ENCODE measurements around the gene SLC25A39.
A peak's percentile ranks its signal among the peaks of the same experiment; 100 is the strongest.

Gene SLC25A39

GRCh38 chr17:44310188-44310587 is 14.4 kb downstream of the SLC25A39 start:
- no peak overlapping the region for H3K27ac Mint-ChIP-seq
- ATAC-seq (replicated peaks): no peak
- H3K27me3 Mint-ChIP-seq: peaks cover 24 to 70% of the 10 kb centered on the region in 2 donors
- H3K4me3 Mint-ChIP-seq: peak overlapping the region in 1 of 2 donors; percentile 45
- peaks cover 4 to 14% of the 10 kb centered on the region in 2 donors for H3K4me1 Mint-ChIP-seq (ENCODE audit: low read depth in 2 of 2)
- no peaks in the 10 kb centered on the region for H3K9me3 Mint-ChIP-seq
- no peak for DNase-seq
- H3K36me3 Mint-ChIP-seq (ENCODE audit: insufficient read depth): peaks cover 2% of the 10 kb centered on the region

GRCh38 chr17:44309472-44309871 is 15.2 kb downstream of the SLC25A39 start:
- Mint-ChIP-seq H3K4me1 (ENCODE audit: low read depth in 2 of 2) (peaks cover 4 to 14% of the 10 kb centered on the region in 2 donors), H3K4me3 (peak overlapping the region; percentile 45 to 60), H3K36me3 (ENCODE audit: insufficient read depth) (peaks cover 2% of the 10 kb centered on the region), H3K27me3 (peaks cover 30 to 74% of the 10 kb centered on the region in 2 donors), H3K9me3 (no peaks in the 10 kb centered on the region), H3K27ac (no peak overlapping the region)
- ATAC-seq (replicated peaks): no peak
- no peak for DNase-seq

- peaks cover 25 to 74% of the 10 kb centered on the region in 2 donors for H3K27me3 Mint-ChIP-seq
- H3K36me3 Mint-ChIP-seq (ENCODE audit: insufficient read depth): peaks cover 2% of the 10 kb centered on the region
- no peak overlapping the region for H3K27ac Mint-ChIP-seq
- H3K4me1 Mint-ChIP-seq (ENCODE audit: low read depth in 2 of 2): peaks cover 8 to 17% of the 10 kb centered on the region in 2 donors
- H3K4me3 Mint-ChIP-seq: peak overlapping the region; percentile 45 to 60
- no peak for ATAC-seq (replicated peaks)
- no peaks in the 10 kb centered on the region for H3K9me3 Mint-ChIP-seq
- no peak for DNase-seq
Observed at GRCh38 chr17:44308865-44309264, 15.8 kb downstream of the SLC25A39 start.

GRCh38 chr17:44308320-44308818 is 16.3 kb downstream of the SLC25A39 start, which contains the start of gene RUNDC3A:
Gene RUNDC3A, plus strand, starts transcription at chr17:44308601. Its CDS starts 232 bp downstream, at chr17:44308833.
- no peaks in the 10 kb centered on the region for H3K9me3 Mint-ChIP-seq
- H3K27me3 Mint-ChIP-seq: peaks cover 21 to 74% of the 10 kb centered on the region in 2 donors
- H3K27ac Mint-ChIP-seq: no peak within 1 kb of the TSS
- peaks cover 2% of the 10 kb centered on the region for H3K36me3 Mint-ChIP-seq (ENCODE audit: insufficient read depth)
- ATAC-seq (replicated peaks): peak; percentile 91
- peak; percentile 80 to 83 (median 82) for DNase-seq
- peak within 1 kb of the TSS; percentile 45 to 60 for H3K4me3 Mint-ChIP-seq
- peaks cover 8 to 17% of the 10 kb centered on the region in 2 donors for H3K4me1 Mint-ChIP-seq (ENCODE audit: low read depth in 2 of 2)

GRCh38 chr17:44307387-44308186 is 17.0 kb downstream of the SLC25A39 start:
- Mint-ChIP-seq H3K27ac (no peak overlapping the region), H3K9me3 (no peaks in the 10 kb centered on the region), H3K27me3 (peaks cover 28 to 73% of the 10 kb centered on the region in 2 donors), H3K36me3 (ENCODE audit: insufficient read depth) (peaks cover 2% of the 10 kb centered on the region), H3K4me3 (peak overlapping the region; percentile 45 to 60), H3K4me1 (ENCODE audit: low read depth in 2 of 2) (peaks cover 8 to 17% of the 10 kb centered on the region in 2 donors)
- peak in 1 of 3 experiments; percentile 24 for DNase-seq
- ATAC-seq (replicated peaks): peak; percentile 31

- H3K27me3 Mint-ChIP-seq: peaks cover 44 to 82% of the 10 kb centered on the region in 2 donors
Observed at GRCh38 chr17:44304651-44305050, 20.0 kb downstream of the SLC25A39 start.

GRCh38 chr17:44297975-44298374 is 26.6 kb downstream of the SLC25A39 start:
- Mint-ChIP-seq H3K9me3 (no peaks in the 10 kb centered on the region), H3K27ac (no peak overlapping the region), H3K4me1 (ENCODE audit: low read depth in 2 of 2) (no peaks in the 10 kb centered on the region), H3K4me3 (no peak overlapping the region), H3K27me3 (peaks cover 20 to 50% of the 10 kb centered on the region in 2 donors), H3K36me3 (ENCODE audit: insufficient read depth) (no peaks in the 10 kb centered on the region)
- DNase-seq (no peak), ATAC-seq (replicated peaks) (no peak)

More at GRCh38 chr17:44304651-44305050, 20.0 kb downstream of the SLC25A39 start:
- H3K4me3 Mint-ChIP-seq: no peak overlapping the region
- no peak for DNase-seq
- H3K9me3 Mint-ChIP-seq: no peaks in the 10 kb centered on the region
- no peak for ATAC-seq (replicated peaks)
- peaks cover 2% of the 10 kb centered on the region for H3K36me3 Mint-ChIP-seq (ENCODE audit: insufficient read depth)
- peaks cover 8 to 11% of the 10 kb centered on the region in 2 donors for H3K4me1 Mint-ChIP-seq (ENCODE audit: low read depth in 2 of 2)
- H3K27ac Mint-ChIP-seq: no peak overlapping the region

- Mint-ChIP-seq H3K4me3 (no peak overlapping the region), H3K27ac (no peak overlapping the region), H3K9me3 (no peaks in the 10 kb centered on the region), H3K27me3 (peaks cover 18 to 37% of the 10 kb centered on the region in 2 donors), H3K36me3 (ENCODE audit: insufficient read depth) (no peaks in the 10 kb centered on the region), H3K4me1 (ENCODE audit: low read depth in 2 of 2) (no peaks in the 10 kb centered on the region)
- DNase-seq: no peak
- peak; percentile 47 for ATAC-seq (replicated peaks)
Observed at GRCh38 chr17:44293509-44294226, 31.0 kb downstream of the SLC25A39 start.

- H3K4me1 Mint-ChIP-seq (ENCODE audit: low read depth in 2 of 2): no peaks in the 10 kb centered on the region
- no peak for ATAC-seq (replicated peaks)
- no peak for DNase-seq
- no peaks in the 10 kb centered on the region for H3K9me3 Mint-ChIP-seq
- H3K4me3 Mint-ChIP-seq: no peak overlapping the region
- peaks cover 30 to 46% of the 10 kb centered on the region in 2 donors for H3K27me3 Mint-ChIP-seq
- H3K36me3 Mint-ChIP-seq (ENCODE audit: insufficient read depth): no peaks in the 10 kb centered on the region
- no peak overlapping the region for H3K27ac Mint-ChIP-seq
Observed at GRCh38 chr17:44287651-44288050, 37.0 kb downstream of the SLC25A39 start.

- Mint-ChIP-seq H3K27me3 (peaks cover 16 to 25% of the 10 kb centered on the region in 2 donors), H3K4me3 (no peak overlapping the region)
- no peak for ATAC-seq (replicated peaks)
Observed at GRCh38 chr17:44284024-44284400, 40.6 kb downstream of the SLC25A39 start.

GRCh38 chr17:44283344-44284023 is 41.1 kb downstream of the SLC25A39 start:
- peaks cover 11 to 20% of the 10 kb centered on the region in 2 donors for H3K27me3 Mint-ChIP-seq
- no peaks in the 10 kb centered on the region for H3K9me3 Mint-ChIP-seq
- no peak overlapping the region for H3K27ac Mint-ChIP-seq
- peaks cover 7% of the 10 kb centered on the region for H3K36me3 Mint-ChIP-seq (ENCODE audit: insufficient read depth)
- ATAC-seq (replicated peaks): no peak
- peaks cover 10 to 13% of the 10 kb centered on the region in 2 donors for H3K4me1 Mint-ChIP-seq (ENCODE audit: low read depth in 2 of 2)
- DNase-seq: no peak
- no peak overlapping the region for H3K4me3 Mint-ChIP-seq

More at GRCh38 chr17:44284024-44284400, 40.6 kb downstream of the SLC25A39 start:
- Mint-ChIP-seq H3K36me3 (ENCODE audit: insufficient read depth) (peaks cover 7% of the 10 kb centered on the region), H3K9me3 (no peaks in the 10 kb centered on the region), H3K4me1 (ENCODE audit: low read depth in 2 of 2) (peaks cover 10 to 13% of the 10 kb centered on the region in 2 donors), H3K27ac (no peak overlapping the region)
- no peak for DNase-seq

- Mint-ChIP-seq H3K27ac (peak overlapping the region in 1 of 2 donors; percentile 49), H3K36me3 (ENCODE audit: insufficient read depth) (peaks cover 7% of the 10 kb centered on the region), H3K4me1 (ENCODE audit: low read depth in 2 of 2) (peaks cover 10 to 13% of the 10 kb centered on the region in 2 donors), H3K27me3 (peaks cover 0 to 8% of the 10 kb centered on the region in 2 donors), H3K4me3 (no peak overlapping the region), H3K9me3 (no peaks in the 10 kb centered on the region)
- no peak for DNase-seq
- no peak for ATAC-seq (replicated peaks)
Observed at GRCh38 chr17:44282264-44282663, 42.4 kb downstream of the SLC25A39 start.

- H3K4me3 Mint-ChIP-seq: no peak overlapping the region
- ATAC-seq (replicated peaks) (no peak), DNase-seq (no peak)
- no peaks in the 10 kb centered on the region for H3K9me3 Mint-ChIP-seq
- peaks cover 10 to 13% of the 10 kb centered on the region in 2 donors for H3K4me1 Mint-ChIP-seq (ENCODE audit: low read depth in 2 of 2)
- peaks cover 0 to 8% of the 10 kb centered on the region in 2 donors for H3K27me3 Mint-ChIP-seq
- H3K36me3 Mint-ChIP-seq (ENCODE audit: insufficient read depth): peaks cover 7% of the 10 kb centered on the region
- peak overlapping the region in 1 of 2 donors; percentile 62 for H3K27ac Mint-ChIP-seq
Observed at GRCh38 chr17:44281570-44281969, 43.1 kb downstream of the SLC25A39 start.

Data from effector memory CD8-positive, alpha-beta T cell (primary cell).